Endothelial cell of umbilical vein (primary cell): ENCODE results near the gene PLA2G4F.

ENCODE experiments used
- CTCF ChIP-seq, 2 donors: IDR thresholded peaks; 1 replicate in 1 of 2; 2 replicates in 1 of 2; pipeline ENCODE4 v1.5.1; 2011; ENCODE audit warnings: low read length in 2 of 2, mild to moderate bottlenecking in 2 of 2, moderate library complexity in 2 of 2, control low read depth in 1 of 2, inconsistent platforms in 1 of 2, low read depth in 1 of 2; ENCODE audit not compliant: insufficient read depth in 1 of 2; ENCODE audit errors: extremely low read depth in 1 of 2
- EZH2 ChIP-seq: IDR thresholded peaks from 2 replicates; pipeline ENCODE4 v1.6.1; 2012; ENCODE audit warnings: borderline replicate concordance, low read depth, mild to moderate bottlenecking, moderate library complexity, low read length, inconsistent platforms; ENCODE audit not compliant: severe bottlenecking
- GATA2 ChIP-seq: IDR thresholded peaks from 2 replicates; pipeline ENCODE4 v1.7.0; 2011; ENCODE audit warnings: low read depth, mild to moderate bottlenecking, moderate library complexity, mixed read lengths, low read length; ENCODE audit not compliant: insufficient read length, insufficient read depth
- JUN ChIP-seq: IDR thresholded peaks from 2 replicates; pipeline ENCODE4 v1.6.1; 2011; ENCODE audit warnings: borderline replicate concordance, low read depth; ENCODE audit not compliant: insufficient read length, insufficient read depth
- MAX ChIP-seq: IDR thresholded peaks from 2 replicates; pipeline ENCODE4 v1.6.1; 2011; ENCODE audit not compliant: insufficient read depth, insufficient read length
- POLR2A ChIP-seq: IDR thresholded peaks from 2 replicates; pipeline ENCODE4 v1.6.1; 2012; ENCODE audit warnings: low read depth, mild to moderate bottlenecking, control low read depth, low read length

- TF ChIP-seq CTCF (IDR thresholded peaks at IDR 0.05; ENCODE audit: extremely low read depth in 1 of 2, insufficient read depth in 1 of 2, low read depth in 1 of 2, low read length in 2 of 2), result no peak
- TF ChIP-seq EZH2, result no peak
- no peak for TF ChIP-seq MAX
- TF ChIP-seq GATA2, result no peak
- no peak for TF ChIP-seq POLR2A
- no peak for TF ChIP-seq JUN
Measured at GRCh38 chr15:42157981-42158765, 1.7 kb upstream of the PLA2G4F start.
